Ectodermal cell (in vitro differentiated cells): ENCODE results near the gene GPR137C.

ENCODE experiments used
- H3K27ac ChIP-seq: 2 replicates; pipeline ENCODE4 v1.7.0; 2013; ENCODE audit warnings: mild to moderate bottlenecking, low read depth, low read length; ENCODE audit not compliant: insufficient read depth, poor library complexity, severe bottlenecking
- H3K27me3 ChIP-seq: 2 replicates; pipeline ENCODE4 v1.7.0; 2013; ENCODE audit warnings: mild to moderate bottlenecking, low read length; ENCODE audit not compliant: insufficient read depth, control insufficient read depth, poor library complexity, severe bottlenecking
- H3K36me3 ChIP-seq: one replicate; pipeline ENCODE4 v1.7.0; 2013; ENCODE audit warnings: low read length; ENCODE audit not compliant: control insufficient read depth, insufficient read depth
- H3K4me1 ChIP-seq: one replicate; pipeline ENCODE4 v1.7.0; 2013; ENCODE audit warnings: low read length; ENCODE audit not compliant: control insufficient read depth, insufficient read depth
- H3K4me3 ChIP-seq: 2 replicates; pipeline ENCODE4 v1.7.0; 2013; ENCODE audit warnings: low read depth, low read length, control low read depth; ENCODE audit not compliant: insufficient read depth
- H3K9me3 ChIP-seq: 2 replicates; pipeline ENCODE4 v1.7.0; 2013; ENCODE audit warnings: mild to moderate bottlenecking, low read length, moderate library complexity; ENCODE audit not compliant: control insufficient read depth
- WGBS, 2 experiments: methylation state at CpG; one replicate each; pipeline ENCODE4 v1.1.7; 2013; ENCODE audit warnings: missing lambda C conversion rate in 2 of 2; 5-methylcytosine and 5-hydroxymethylcytosine counted together

The GPR137C gene

GRCh38 chr14:52545584-52546317 lies 6.9 kb upstream of the GPR137C start:
- Histone ChIP-seq H3K9me3 (no peaks in the 10 kb centered on the region), H3K27me3 (no peaks in the 10 kb centered on the region), H3K36me3 (no peaks in the 10 kb centered on the region), H3K4me3 (no peak overlapping the region), H3K4me1 (no peaks in the 10 kb centered on the region), H3K27ac (no peak overlapping the region)
- 74 to 77% methylated on average over 7 of the region's 7 CpGs for WGBS, 2 experiments

- Histone ChIP-seq H3K36me3 (no peaks in the 10 kb centered on the region), H3K4me3 (no peak overlapping the region), H3K27me3 (no peaks in the 10 kb centered on the region), H3K27ac (no peak overlapping the region), H3K9me3 (no peaks in the 10 kb centered on the region), H3K4me1 (peaks cover 4% of the 10 kb centered on the region)
- WGBS, 2 experiments = 85 to 92% methylated on average over 4 of the region's 4 CpGs
Measured at GRCh38 chr14:52546318-52546670, 6.3 kb upstream of the GPR137C start.

- Histone ChIP-seq H3K9me3 (no peaks in the 10 kb centered on the region), H3K27ac (no peak overlapping the region), H3K27me3 (no peaks in the 10 kb centered on the region), H3K4me3 (no peak overlapping the region), H3K4me1 (peaks cover 8% of the 10 kb centered on the region), H3K36me3 (no peaks in the 10 kb centered on the region)
- WGBS, 2 experiments = 97% methylated on average over 2 of the region's 2 CpGs
Measured at GRCh38 chr14:52547027-52547426, 5.6 kb upstream of the GPR137C start.

- H3K4me3 ChIP-seq = no peak overlapping the region
- WGBS, 2 experiments = 89 to 98% methylated on average over 3 of the region's 3 CpGs
- no peak overlapping the region for H3K27ac ChIP-seq
- no peaks in the 10 kb centered on the region for H3K9me3 ChIP-seq
- H3K4me1 ChIP-seq = peaks cover 8% of the 10 kb centered on the region
- no peaks in the 10 kb centered on the region for H3K36me3 ChIP-seq
- no peaks in the 10 kb centered on the region for H3K27me3 ChIP-seq
Measured at GRCh38 chr14:52547526-52547925, 5.1 kb upstream of the GPR137C start.

- Histone ChIP-seq H3K36me3 (no peaks in the 10 kb centered on the region), H3K27ac (no peak overlapping the region), H3K4me1 (peaks cover 8% of the 10 kb centered on the region), H3K9me3 (no peaks in the 10 kb centered on the region), H3K27me3 (no peaks in the 10 kb centered on the region), H3K4me3 (no peak overlapping the region)
- WGBS, 2 experiments = 91 to 97% methylated on average over 3 of the region's 3 CpGs
Measured at GRCh38 chr14:52550661-52551060, 2.0 kb upstream of the GPR137C start.

GRCh38 chr14:52551205-52551604 lies 1.4 kb upstream of the GPR137C start:
- 57% methylated on average over 5 to 6 of the region's 6 CpGs for WGBS, 2 experiments
- Histone ChIP-seq H3K27ac (no peak overlapping the region), H3K9me3 (no peaks in the 10 kb centered on the region), H3K4me1 (peaks cover 8% of the 10 kb centered on the region), H3K36me3 (no peaks in the 10 kb centered on the region), H3K27me3 (no peaks in the 10 kb centered on the region), H3K4me3 (peak overlapping the region; percentile 69)

GRCh38 chr14:52551696-52552062 lies 957 bp upstream of the GPR137C start:
- 8 to 9% methylated on average over 8 of the region's 8 CpGs for WGBS, 2 experiments
- H3K27me3 ChIP-seq = no peaks in the 10 kb centered on the region
- H3K4me3 ChIP-seq = peak overlapping the region; percentile 69
- H3K9me3 ChIP-seq = no peaks in the 10 kb centered on the region
- peak overlapping the region; percentile 76 for H3K27ac ChIP-seq
- no peaks in the 10 kb centered on the region for H3K36me3 ChIP-seq
- peaks cover 8% of the 10 kb centered on the region for H3K4me1 ChIP-seq

GRCh38 chr14:52553002-52553670 lies 500 bp downstream of the GPR137C start:
- Histone ChIP-seq H3K27ac (peak overlapping the region; percentile 67), H3K9me3 (no peaks in the 10 kb centered on the region), H3K4me3 (peak overlapping the region; percentile 78), H3K36me3 (no peaks in the 10 kb centered on the region), H3K4me1 (peaks cover 8% of the 10 kb centered on the region), H3K27me3 (no peaks in the 10 kb centered on the region)
- WGBS, 2 experiments = 0% methylated on average over 69 of the region's 69 CpGs

GRCh38 chr14:52553671-52554575 lies 1.3 kb downstream of the GPR137C start:
- H3K4me3 ChIP-seq = peak overlapping the region; percentile 78
- H3K4me1 ChIP-seq = peaks cover 8% of the 10 kb centered on the region
- H3K27me3 ChIP-seq = no peaks in the 10 kb centered on the region
- no peak overlapping the region for H3K27ac ChIP-seq
- H3K9me3 ChIP-seq = no peaks in the 10 kb centered on the region
- no peaks in the 10 kb centered on the region for H3K36me3 ChIP-seq
- WGBS, 2 experiments = 1 to 2% methylated on average over 21 to 22 of the region's 22 CpGs

GRCh38 chr14:52558688-52559087 lies 6.1 kb downstream of the GPR137C start:
- WGBS, 2 experiments = 94 to 100% methylated on average over 2 of the region's 2 CpGs
- H3K27me3 ChIP-seq = no peaks in the 10 kb centered on the region

More at GRCh38 chr14:52558688-52559087, 6.1 kb downstream of the GPR137C start:
- Histone ChIP-seq H3K4me3 (no peak overlapping the region), H3K27ac (no peak overlapping the region), H3K36me3 (no peaks in the 10 kb centered on the region), H3K9me3 (no peaks in the 10 kb centered on the region), H3K4me1 (no peaks in the 10 kb centered on the region)
